Colonic mucosa (tissue), 4 donors: ENCODE data around the gene KRTAP9-1. TPM values are rescaled to one million over a fixed set of nuclear protein-coding genes. Genes with fewer than 3 reads are reported as not detected.

Source experiments
- DNase-seq: peaks from one replicate; pipeline ENCODE4 v3.0.0-alpha.2; 2020
- H3K27ac ChIP-seq: fragments of 200-600 bp; one replicate; pipeline ENCODE4 v1.8.0; 2021
- H3K27me3 ChIP-seq: fragments of 200-600 bp; one replicate; pipeline ENCODE4 v1.8.0; 2021
- H3K36me3 ChIP-seq: fragments of 200-600 bp; one replicate; pipeline ENCODE4 v1.8.0; 2021
- H3K4me1 ChIP-seq: fragments of 200-600 bp; one replicate; pipeline ENCODE4 v1.8.0; 2021; ENCODE audit warnings: mild to moderate bottlenecking
- H3K4me3 ChIP-seq: fragments of 200-600 bp; one replicate; pipeline ENCODE4 v1.8.0; 2021
- H3K9ac ChIP-seq, 2 donors: one replicate each; pipeline ENCODE4 v1.7.0; 2013; ENCODE audit warnings: control low read depth in 2 of 2, low read depth in 2 of 2, low read length in 2 of 2
- H3K9me3 ChIP-seq: fragments of 200-600 bp; one replicate; pipeline ENCODE4 v1.8.0; 2021
- intact Hi-C: fragments of 100-400 bp; cut with DNase I; formaldehyde crosslinking; loops from one replicate; pipeline ENCODE4 v1.14.1; 2022
- total RNA-seq, 2 donors: library from RNA; stranded (reverse); fragmentation: NEBNext Ultra II Directional in 1 of 2; extraction: Animal tissue kit (Norgen Biotek cat#: 25700) in 1 of 2; gene quantifications; one replicate each; pipeline ENCODE4 v1.2.1, GENCODE V29; 2021
- TF ChIP-seq, protein P1 (sequence below): fragments of 200-600 bp; IDR thresholded peaks from one replicate; pipeline ENCODE4 v1.8.0; 2022; ENCODE audit warnings: antibody characterized with exemption, mild to moderate bottlenecking
- donor health status: healthy.
- donor health status: DM: no; HTN: no; CAD: no.
- donor health status: DM: no; HTN: no; CAD: no.

Gene KRTAP9-1
- total RNA-seq, 2 donors from 2014 or later, result not detected

- no peak for DNase-seq
- Histone ChIP-seq H3K9ac (no peak overlapping the region), H3K4me3 (no peak overlapping the region), H3K4me1 (no peaks in the 10 kb centered on the region), H3K27ac (no peak overlapping the region), H3K9me3 (no peaks in the 10 kb centered on the region), H3K27me3 (no peaks in the 10 kb centered on the region), H3K36me3 (no peaks in the 10 kb centered on the region)
- TF ChIP-seq, protein P1, sequence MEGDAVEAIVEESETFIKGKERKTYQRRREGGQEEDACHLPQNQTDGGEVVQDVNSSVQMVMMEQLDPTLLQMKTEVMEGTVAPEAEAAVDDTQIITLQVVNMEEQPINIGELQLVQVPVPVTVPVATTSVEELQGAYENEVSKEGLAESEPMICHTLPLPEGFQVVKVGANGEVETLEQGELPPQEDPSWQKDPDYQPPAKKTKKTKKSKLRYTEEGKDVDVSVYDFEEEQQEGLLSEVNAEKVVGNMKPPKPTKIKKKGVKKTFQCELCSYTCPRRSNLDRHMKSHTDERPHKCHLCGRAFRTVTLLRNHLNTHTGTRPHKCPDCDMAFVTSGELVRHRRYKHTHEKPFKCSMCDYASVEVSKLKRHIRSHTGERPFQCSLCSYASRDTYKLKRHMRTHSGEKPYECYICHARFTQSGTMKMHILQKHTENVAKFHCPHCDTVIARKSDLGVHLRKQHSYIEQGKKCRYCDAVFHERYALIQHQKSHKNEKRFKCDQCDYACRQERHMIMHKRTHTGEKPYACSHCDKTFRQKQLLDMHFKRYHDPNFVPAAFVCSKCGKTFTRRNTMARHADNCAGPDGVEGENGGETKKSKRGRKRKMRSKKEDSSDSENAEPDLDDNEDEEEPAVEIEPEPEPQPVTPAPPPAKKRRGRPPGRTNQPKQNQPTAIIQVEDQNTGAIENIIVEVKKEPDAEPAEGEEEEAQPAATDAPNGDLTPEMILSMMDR, result no peak
- intact Hi-C loops, result no loop called here
These were observed 4.7 kb upstream of the KRTAP9-1 start for GRCh38 chr17:41185001-41185400.

GRCh38 chr17:41186872-41187271 is 2.8 kb upstream of the KRTAP9-1 start:
- intact Hi-C loops, result no loop called here
- Histone ChIP-seq H3K36me3 (no peaks in the 10 kb centered on the region), H3K4me1 (no peaks in the 10 kb centered on the region), H3K27ac (no peak overlapping the region), H3K4me3 (no peak overlapping the region), H3K9me3 (no peaks in the 10 kb centered on the region), H3K9ac (no peak overlapping the region), H3K27me3 (no peaks in the 10 kb centered on the region)
- DNase-seq, result no peak
- TF ChIP-seq, protein P1, result no peak

- no peaks in the 10 kb centered on the region for H3K36me3 ChIP-seq
- no peaks in the 10 kb centered on the region for H3K9me3 ChIP-seq
- H3K4me3 ChIP-seq, result no peak overlapping the region
- no peak for DNase-seq
- H3K27me3 ChIP-seq, result no peaks in the 10 kb centered on the region
- TF ChIP-seq, protein P1, result no peak
- no peak overlapping the region for H3K27ac ChIP-seq
- no peaks in the 10 kb centered on the region for H3K4me1 ChIP-seq
- intact Hi-C loops, result no loop called here
- H3K9ac ChIP-seq, result no peak overlapping the region
These were observed 641 bp downstream of the KRTAP9-1 start for GRCh38 chr17:41190328-41190727.

GRCh38 chr17:41196068-41196467 is 6.4 kb downstream of the KRTAP9-1 start:
- intact Hi-C loops, result no loop called here
- no peaks in the 10 kb centered on the region for H3K9me3 ChIP-seq
- no peaks in the 10 kb centered on the region for H3K27me3 ChIP-seq
- H3K36me3 ChIP-seq, result no peaks in the 10 kb centered on the region
- DNase-seq, result no peak
- H3K4me1 ChIP-seq, result no peaks in the 10 kb centered on the region
- TF ChIP-seq, protein P1, result no peak
- no peak overlapping the region for H3K4me3 ChIP-seq
- H3K27ac ChIP-seq, result no peak overlapping the region
- H3K9ac ChIP-seq, result no peak overlapping the region

- TF ChIP-seq, protein P1, result no peak
- H3K27me3 ChIP-seq, result no peaks in the 10 kb centered on the region
- H3K36me3 ChIP-seq, result no peaks in the 10 kb centered on the region
- DNase-seq, result no peak
- H3K9me3 ChIP-seq, result no peaks in the 10 kb centered on the region
- no peak overlapping the region for H3K27ac ChIP-seq
- no peaks in the 10 kb centered on the region for H3K4me1 ChIP-seq
- no peak overlapping the region for H3K4me3 ChIP-seq
- intact Hi-C loops, result no loop called here
- H3K9ac ChIP-seq, result no peak overlapping the region
These were observed 9.9 kb downstream of the KRTAP9-1 start for GRCh38 chr17:41199421-41200078.
